Activated gamma-delta T cell (primary cell): ENCODE measurements around the gene PLCE1.

Experiments
- DNase-seq: peaks from one replicate; lab custom pipeline; 2025; lab: John Stamatoyannopoulos, UW

PLCE1 gene

DNA sequence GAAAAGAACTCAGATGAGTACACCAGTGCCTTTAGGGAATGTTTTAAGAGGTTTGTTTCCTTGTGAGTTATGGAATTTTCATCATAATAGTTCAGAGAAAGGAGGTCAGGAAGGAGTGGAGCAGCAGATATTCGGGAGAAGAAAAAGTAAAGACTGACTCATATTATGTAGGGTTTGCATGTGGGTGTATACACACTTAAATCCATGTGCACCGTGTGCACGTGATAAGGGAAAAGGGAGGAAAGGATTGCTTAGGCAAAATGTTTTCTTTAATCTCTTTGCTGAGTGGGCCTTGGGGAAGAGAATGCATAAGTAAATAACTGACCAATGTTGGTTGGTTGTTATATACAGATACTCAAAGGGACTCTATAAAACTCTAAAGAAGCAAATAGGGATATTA, 30.2 kb downstream of the PLCE1 start:
- DNase-seq, result no peak

GRCh38 chr10:94024407-94024806, 30.7 kb downstream of the PLCE1 start:
- no peak for DNase-seq

GRCh38 chr10:94025806-94026205, 32.1 kb downstream of the PLCE1 start:
- no peak for DNase-seq

DNA sequence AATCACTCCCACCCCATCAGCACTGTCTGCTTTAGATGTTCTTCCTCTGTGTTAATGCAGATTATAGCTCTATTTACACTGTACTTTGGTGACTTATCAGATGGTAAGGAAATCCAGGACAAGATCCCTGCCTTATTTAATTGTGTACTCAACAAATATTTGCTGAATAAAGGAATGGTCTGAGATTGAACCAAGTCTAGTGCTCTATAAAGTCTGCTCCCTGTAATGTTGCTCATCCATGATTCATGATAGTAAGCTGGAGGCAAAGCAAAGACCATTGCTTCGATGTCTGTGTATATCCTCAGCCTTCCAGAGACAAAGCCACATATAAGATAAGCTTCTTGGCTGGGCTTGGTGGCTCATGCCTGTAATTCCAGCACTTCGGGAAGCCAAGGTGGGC, 33.5 kb downstream of the PLCE1 start:
- no peak for DNase-seq

- no peak for DNase-seq
Observed at GRCh38 chr10:94029955-94030354, 36.2 kb downstream of the PLCE1 start.

DNA sequence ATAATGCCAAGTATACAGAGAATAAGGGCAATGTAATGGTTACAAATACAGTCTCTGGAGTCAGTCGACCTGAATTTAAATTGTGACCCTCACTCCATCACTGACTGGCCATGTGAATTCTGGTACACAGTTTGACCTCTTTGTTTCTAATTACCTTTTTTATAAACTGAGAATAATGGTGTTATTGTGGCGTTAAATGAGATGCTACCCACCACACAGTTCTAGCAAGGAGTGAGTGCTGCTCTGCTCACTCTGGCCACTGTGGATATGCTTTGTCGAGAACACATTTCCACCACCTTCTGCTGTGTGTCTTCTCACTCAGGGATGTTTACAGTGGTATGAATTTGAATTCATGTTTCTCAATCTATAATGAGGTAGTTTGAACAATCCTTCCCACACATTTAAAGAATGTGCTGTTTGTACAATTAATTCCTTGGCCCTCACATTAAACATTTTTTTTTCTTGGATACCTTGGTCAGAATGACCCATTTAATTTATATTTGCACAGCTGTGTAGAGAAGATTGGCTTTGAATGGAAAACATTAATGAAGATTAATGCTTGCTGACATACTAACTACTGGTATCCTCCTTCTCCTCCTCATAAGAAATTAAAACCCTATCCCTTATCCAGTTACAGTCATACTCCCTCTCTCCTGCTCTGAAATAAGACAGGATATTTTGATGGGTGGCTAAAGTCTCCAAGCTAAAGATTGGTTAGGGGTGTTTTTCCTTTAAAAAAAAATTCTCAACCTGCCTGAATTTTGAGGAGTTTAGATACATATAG, 42.4 kb downstream of the PLCE1 start:
- no peak for DNase-seq

DNA sequence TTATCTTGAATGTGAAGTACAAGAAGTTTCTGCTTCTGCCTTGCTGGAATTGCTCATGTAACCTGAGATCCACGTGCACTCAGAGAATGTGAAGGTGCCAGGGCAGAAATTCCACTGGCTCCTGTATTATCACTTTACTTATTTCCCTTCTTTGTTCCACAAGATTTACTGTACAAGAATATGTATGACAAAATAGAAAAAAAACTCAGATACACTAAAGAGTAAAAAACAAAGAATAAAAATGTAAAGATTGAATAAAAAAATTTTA, 43.0 kb downstream of the PLCE1 start:
- DNase-seq, result no peak

- no peak for DNase-seq
Observed at GRCh38 chr10:94037286-94037685, 43.6 kb downstream of the PLCE1 start.

DNA sequence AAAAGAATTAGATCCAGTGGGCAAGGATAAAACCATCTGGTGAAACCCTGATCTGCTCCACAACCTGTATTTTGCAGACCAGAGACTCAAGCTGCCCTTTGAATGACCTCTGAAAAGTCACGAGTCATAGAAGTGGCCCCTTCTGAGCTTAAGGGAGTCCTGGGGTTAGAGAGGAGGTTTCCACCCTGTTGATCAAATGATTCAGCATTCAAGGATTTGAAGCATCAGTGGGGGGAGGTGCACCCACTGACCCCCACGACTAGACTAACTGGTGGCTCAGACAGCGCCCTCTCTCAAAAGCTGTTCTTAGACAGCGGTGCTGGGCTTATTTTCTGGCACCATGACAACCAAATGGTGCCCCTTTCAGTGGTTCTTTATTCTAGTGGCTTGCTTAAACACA, 44.3 kb downstream of the PLCE1 start:
- no peak for DNase-seq

DNA sequence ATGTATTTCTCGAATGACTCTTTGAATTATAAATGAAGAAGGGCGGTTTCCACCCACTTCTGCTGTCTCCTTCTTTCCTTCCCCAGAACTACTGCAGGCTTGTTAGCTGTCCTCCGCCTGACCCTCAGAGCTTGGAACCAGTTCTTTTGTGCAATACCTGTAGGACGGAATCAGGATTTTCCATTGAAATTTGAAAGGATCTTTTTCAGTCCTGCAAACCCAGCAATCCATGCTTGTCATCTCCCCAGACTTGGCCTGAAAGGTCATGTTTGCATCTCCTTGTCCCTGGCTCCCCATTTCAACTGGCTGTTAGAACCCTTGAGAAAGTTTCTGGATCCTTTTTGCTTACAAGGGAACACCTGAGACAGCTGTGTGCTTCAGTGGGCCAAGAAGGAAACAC, 47.5 kb downstream of the PLCE1 start:
- no peak for DNase-seq

GRCh38 chr10:94042001-94042833, 48.5 kb downstream of the PLCE1 start:
- DNase-seq, result no peak

DNA sequence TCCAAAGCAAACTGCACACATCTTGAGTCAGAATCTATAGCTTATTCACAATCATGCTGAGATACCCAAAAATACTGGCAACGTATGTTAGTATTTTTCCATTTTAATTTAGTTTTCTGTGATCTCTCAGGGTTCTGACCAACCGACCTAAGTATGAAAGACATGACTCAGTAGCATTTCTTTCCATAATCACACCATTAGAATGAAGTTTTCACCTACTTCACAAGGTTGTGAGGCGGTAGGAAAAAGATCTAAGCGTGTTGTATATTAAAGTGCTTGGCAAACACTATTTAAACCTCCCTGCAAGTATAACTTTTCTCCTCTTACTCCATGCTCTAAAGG, 49.1 kb downstream of the PLCE1 start:
- no peak for DNase-seq
